ENCODE results near the gene PRAMEF4. TPM values are rescaled to one million over a fixed set of nuclear protein-coding genes. Genes with fewer than 3 reads are reported as not detected.
"Not testable (repeated sequence)": the region's sequence is repeated elsewhere in the genome, so short reads cannot be mapped to it uniquely, and the experiment has no call there.

The PRAMEF4 gene
- not detected for total RNA-seq
- long read RNA-seq, result 0 reads

DNA sequence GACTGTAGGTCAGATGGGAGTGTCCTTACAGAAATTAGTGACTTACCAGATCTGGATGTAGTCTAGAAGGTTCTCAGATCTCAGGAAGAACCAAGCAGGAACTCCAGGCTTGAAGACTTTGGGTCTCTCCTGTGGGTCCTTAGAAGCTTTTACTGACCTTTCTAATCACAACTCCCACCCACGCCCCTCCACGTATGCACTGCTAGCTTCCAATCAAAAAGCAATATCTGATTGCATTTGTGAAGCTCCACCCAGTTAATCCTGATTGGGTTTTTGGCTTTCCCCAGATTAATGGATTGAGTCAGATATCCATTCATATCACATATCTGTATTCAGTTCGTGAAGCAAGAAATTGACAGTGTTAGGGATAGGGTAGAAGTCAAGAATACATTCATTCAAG is at the start of gene PRAMEF4:
TSS of gene PRAMEF4 (minus strand) at position 101 of the 400 bp plus-strand sequence. CDS start 2,807 bp downstream, outside the sequence.
- DNase-seq; intact Hi-C loops (cut with DNase I); ATAC-seq: not testable (repeated sequence)

- intact Hi-C loops (cut with DNase I); ATAC-seq; DNase-seq: not testable (repeated sequence)
Observed at GRCh38 chr1:12924368-12924767, 38.4 kb upstream of the PRAMEF4 start.

DNA sequence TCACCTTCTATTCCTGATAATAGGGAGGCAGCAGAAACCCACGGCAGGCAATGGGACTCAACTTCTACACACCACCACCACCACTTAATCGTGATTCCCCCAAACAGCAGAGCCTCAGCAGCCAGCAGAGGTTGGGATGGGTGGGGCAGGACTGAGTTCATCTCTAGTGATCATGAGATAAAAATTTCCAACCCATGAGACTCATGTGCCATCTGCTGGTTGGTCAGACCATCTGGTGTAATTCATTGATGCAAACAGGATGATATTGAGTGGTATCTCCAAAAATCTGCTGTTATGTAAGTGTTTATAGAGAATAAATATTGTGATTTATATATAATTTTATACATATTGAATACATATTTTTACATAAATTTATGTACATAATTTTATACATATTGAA is 35.7 kb upstream of the PRAMEF4 start:
- DNase-seq; ATAC-seq; intact Hi-C loops (cut with DNase I): not testable (repeated sequence)

DNA sequence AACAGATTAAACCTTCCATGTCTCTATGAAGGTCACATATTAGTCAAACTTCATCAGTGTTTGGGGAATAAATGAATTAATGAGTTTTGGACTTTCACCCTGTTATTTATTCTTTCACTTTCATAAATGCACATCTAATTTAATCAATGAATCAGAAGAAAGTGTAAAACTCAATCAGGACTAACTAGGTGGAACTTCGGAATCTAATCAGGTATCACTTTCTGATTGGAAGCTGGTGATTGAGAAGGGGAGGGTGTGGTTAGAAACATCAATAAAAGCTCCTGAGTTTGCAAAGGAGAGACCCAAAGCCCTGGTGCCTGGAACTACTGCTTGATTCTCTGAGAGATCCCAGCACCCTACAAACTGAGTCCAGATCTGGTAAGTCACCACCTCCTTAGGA is 30.3 kb upstream of the PRAMEF4 start, which contains the start of gene PRAMEF7:
TSS of gene PRAMEF7 (plus strand) at position 301 of the 400 bp plus-strand sequence. CDS start 1,083 bp downstream, outside the sequence.
- DNase-seq; intact Hi-C loops (cut with DNase I); ATAC-seq: not testable (repeated sequence)

- intact Hi-C loops (cut with DNase I); DNase-seq: not testable (repeated sequence)
- peak in 1 of 2 donors; percentile 87 for ATAC-seq
Observed at GRCh38 chr1:12903793-12904572, 18.0 kb upstream of the PRAMEF4 start.

DNA sequence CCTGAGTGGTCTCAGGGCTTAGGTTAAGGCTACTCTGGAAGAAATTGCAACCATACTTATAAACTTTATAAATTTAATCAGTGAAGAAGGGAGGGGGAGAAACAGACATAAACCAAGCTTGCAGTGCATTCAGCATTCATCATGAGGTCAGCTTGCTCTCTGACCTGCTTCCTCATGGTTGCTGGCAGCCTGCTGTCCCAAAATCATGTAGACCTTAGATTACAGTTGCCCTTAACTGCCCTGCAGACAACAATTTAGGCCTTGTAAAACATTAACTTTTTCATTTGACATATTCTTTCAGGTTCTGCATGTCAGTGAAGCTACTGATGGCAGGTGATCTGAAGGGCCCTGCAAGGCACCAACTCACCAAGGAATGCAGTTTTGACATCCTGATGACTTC is 13.2 kb upstream of the PRAMEF4 start:
- DNase-seq; intact Hi-C loops (cut with DNase I); ATAC-seq: not testable (repeated sequence)

DNA sequence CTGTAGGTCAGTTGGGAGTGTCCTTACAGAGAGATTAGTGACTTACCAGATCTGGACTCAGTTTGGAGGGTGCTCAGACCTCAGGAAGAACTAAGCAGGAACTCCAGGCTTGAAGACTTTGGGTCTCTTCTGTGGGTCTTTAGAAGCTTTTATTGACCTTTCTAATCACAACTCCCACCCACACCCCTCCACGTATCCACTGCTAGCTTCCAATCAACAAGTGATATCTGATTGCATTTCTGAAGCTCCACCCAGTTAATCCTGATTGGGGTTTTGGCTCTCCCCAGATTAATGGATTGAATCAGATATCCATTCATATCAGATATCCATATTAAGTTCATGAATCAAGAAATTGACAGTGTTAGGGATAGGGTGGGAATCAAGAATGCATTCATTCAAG is 12.2 kb upstream of the PRAMEF4 start, which contains the start of gene PRAMEF10:
TSS of gene PRAMEF10 (minus strand) at position 101 of the 400 bp plus-strand sequence. CDS start 2,423 bp downstream, outside the sequence.
- intact Hi-C loops (cut with DNase I); DNase-seq; ATAC-seq: not testable (repeated sequence)

GRCh38 chr1:12878453-12878852 is 7.5 kb downstream of the PRAMEF4 start:
- ATAC-seq; intact Hi-C loops (cut with DNase I); DNase-seq: not testable (repeated sequence)

DNA sequence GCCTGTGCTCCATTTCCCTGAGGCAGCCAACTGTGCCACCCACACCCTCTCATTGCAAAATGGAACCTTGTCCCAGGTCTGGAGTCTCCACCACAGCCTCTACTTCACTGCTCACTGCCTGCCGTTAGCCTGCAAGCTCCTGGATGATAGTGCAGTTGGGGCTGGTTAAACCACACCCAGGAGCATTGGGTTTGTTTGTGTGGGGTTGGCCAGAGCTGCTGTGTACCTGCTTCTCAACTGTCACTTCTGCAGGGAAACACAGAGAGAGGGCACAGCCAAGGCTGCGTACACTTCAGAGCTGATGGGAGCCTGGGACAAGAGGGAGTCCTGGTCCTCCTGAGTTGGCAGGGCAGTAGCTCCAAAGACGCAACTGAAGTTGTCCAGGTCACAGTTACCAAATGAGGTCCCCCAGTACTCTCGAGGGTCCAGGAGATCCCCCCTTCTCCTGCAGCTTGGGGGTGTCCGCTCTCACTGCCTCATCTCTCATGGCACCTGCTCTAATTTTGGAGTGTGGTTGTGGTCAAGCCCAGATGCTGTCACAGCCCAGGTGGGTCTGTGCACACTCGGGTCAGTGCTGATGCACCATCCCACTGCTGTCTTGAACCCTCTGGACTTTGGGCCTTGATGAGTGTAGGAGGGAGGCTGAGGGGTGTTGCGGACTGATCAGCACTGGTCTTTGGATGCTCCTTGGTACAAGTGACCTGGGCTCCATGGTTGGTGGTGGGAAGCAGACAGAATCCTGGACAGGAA is 22.7 kb downstream of the PRAMEF4 start:
- intact Hi-C loops (cut with DNase I); DNase-seq; ATAC-seq: not testable (repeated sequence)

GRCh38 chr1:12856786-12857185 is 29.2 kb downstream of the PRAMEF4 start, which contains the start of gene PRAMEF2:
PRAMEF2 (plus strand) TSS chr1:12857086; CDS start chr1:12859010, 1,924 bp downstream.
- intact Hi-C loops (cut with DNase I); ATAC-seq; DNase-seq: not testable (repeated sequence)

- DNase-seq (no peak), ATAC-seq (no peak)
- intact Hi-C loops (cut with DNase I), result no loop called here
Observed at GRCh38 chr1:12851779-12852178, 34.2 kb downstream of the PRAMEF4 start.

DNA sequence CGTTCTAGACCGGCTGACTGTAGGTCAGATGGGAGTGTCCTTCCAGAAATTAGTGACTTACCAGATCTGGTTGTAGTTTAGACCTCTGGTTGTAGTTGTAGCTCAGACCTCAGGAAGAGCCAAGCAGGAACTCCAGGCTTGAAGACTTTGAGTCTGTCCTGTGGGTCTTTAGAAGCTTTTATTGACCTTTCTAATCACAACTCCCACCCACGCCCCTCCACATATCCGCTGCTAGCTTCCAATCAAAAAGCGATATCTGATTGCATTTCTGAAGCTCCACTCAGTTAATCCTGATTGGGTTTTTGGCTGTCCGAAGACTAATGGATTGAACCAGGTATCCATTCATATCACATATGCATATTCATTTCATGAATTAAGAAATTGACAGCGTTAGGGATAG is 37.4 kb downstream of the PRAMEF4 start, which contains the start of gene HNRNPCL1:
TSS of gene HNRNPCL1 (minus strand) at position 101 of the 400 bp plus-strand sequence. CDS start 431 bp downstream, outside the sequence.
- intact Hi-C loops (cut with DNase I); ATAC-seq; DNase-seq: not testable (repeated sequence)

DNA sequence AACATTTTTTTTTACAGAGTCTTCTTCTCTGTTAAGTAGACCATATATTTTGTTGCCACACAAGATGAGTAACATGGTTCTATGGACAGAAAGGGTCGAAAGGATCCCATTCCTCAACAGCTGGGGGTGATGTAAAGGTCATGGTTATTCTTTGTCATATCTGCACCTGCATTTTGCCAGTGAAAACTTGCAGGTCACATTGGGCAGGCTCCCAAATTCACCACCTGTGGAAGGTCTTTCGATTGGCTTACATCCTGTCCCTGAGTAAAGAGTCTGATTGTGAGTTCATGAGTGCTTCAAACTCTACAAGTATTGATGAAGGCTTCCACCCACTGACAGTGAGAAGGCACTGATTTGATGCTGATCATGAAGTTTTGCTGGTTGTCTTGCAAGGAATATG is 52.8 kb downstream of the PRAMEF4 start:
- DNase-seq; intact Hi-C loops (cut with DNase I); ATAC-seq: not testable (repeated sequence)

DNA sequence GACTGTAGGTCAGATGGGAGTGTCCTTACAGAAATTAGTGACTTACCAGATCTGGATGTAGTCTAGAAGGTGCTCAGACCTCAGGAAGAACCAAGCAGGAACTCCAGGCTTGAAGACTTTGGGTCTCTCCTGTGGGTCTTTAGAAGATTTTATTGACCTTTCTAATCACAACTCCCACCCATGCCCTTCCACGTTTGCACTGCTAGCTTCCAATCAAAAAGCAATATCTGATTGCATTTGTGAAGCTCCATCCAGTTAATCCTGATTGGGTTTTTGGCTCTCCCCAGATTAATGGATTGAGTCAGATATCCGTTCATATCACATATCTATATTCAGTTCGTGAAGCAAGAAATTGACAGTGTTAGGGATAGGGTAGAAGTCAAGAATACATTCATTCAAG is 54.7 kb downstream of the PRAMEF4 start, which contains the start of gene PRAMEF11:
TSS of gene PRAMEF11 (minus strand) at position 101 of the 400 bp plus-strand sequence. CDS start 2,621 bp downstream, outside the sequence.
- ATAC-seq; intact Hi-C loops (cut with DNase I); DNase-seq: not testable (repeated sequence)

Other genes with a start within 250 kb of the PRAMEF4 start
- gene AADACL4, start 242.1 kb downstream of the PRAMEF4 start, total RNA-seq, result not detected
- gene AADACL3, start 170.1 kb downstream of the PRAMEF4 start, total RNA-seq, result under 1 TPM; 0.09 to 0.18 TPM
- gene CFAP107, start 140.0 kb downstream of the PRAMEF4 start, total RNA-seq, result not detected
- not detected for gene PRAMEF12, start 112.5 kb downstream of the PRAMEF4 start, total RNA-seq
- not detected for gene PRAMEF1, start 94.8 kb downstream of the PRAMEF4 start, total RNA-seq
- gene PRAMEF11, start 54.8 kb downstream of the PRAMEF4 start, total RNA-seq, result not detected
- not detected for gene HNRNPCL1, start 37.5 kb downstream of the PRAMEF4 start, total RNA-seq
- not detected for gene PRAMEF2, start 29.1 kb downstream of the PRAMEF4 start, total RNA-seq
- gene PRAMEF10, start 12.1 kb upstream of the PRAMEF4 start, total RNA-seq, result not detected
- not detected for gene PRAMEF7, start 30.4 kb upstream of the PRAMEF4 start, total RNA-seq
- not detected for gene PRAMEF6, start 61.4 kb upstream of the PRAMEF4 start, total RNA-seq
- gene PRAMEF27, start 170.4 kb upstream of the PRAMEF4 start, total RNA-seq, result not detected
- not detected for gene HNRNPCL3, start 174.6 kb upstream of the PRAMEF4 start, total RNA-seq
- not detected for gene PRAMEF25, start 184.6 kb upstream of the PRAMEF4 start, total RNA-seq
- gene HNRNPCL2, start 230.7 kb upstream of the PRAMEF4 start, total RNA-seq, result not detected

Measured in left cardiac atrium (tissue), 4 donors.